Mucosa of descending colon (tissue), 3 donors: ENCODE measurements around the gene DSP. TPM values are rescaled to one million over a fixed set of nuclear protein-coding genes. Genes with fewer than 3 reads are reported as not detected.

Experiments used
- ATAC-seq: fragments of 200-7000 bp; cut with Tn5 transposase; one replicate; pipeline ENCODE4 v1.9.1; 2020; ENCODE audit warnings: mild to moderate bottlenecking, moderate library complexity
- DNase-seq, 3 donors: peaks; one replicate each; pipeline ENCODE4 v3.0.0-alpha.2; 2020
- H3K36me3 ChIP-seq: fragments of 200-600 bp; one replicate; pipeline ENCODE4 v1.8.0; 2021; ENCODE audit warnings: low read depth, mild to moderate bottlenecking
- H3K4me1 ChIP-seq: fragments of 200-600 bp; one replicate; pipeline ENCODE4 v1.8.0; 2021; ENCODE audit warnings: low read depth, mild to moderate bottlenecking
- H3K4me3 ChIP-seq: fragments of 200-600 bp; one replicate; pipeline ENCODE4 v1.8.0; 2021; ENCODE audit warnings: mild to moderate bottlenecking
- H3K9me3 ChIP-seq: fragments of 200-600 bp; one replicate; pipeline ENCODE4 v1.8.0; 2021; ENCODE audit warnings: mild to moderate bottlenecking
- intact Hi-C, 2 donors: fragments of 100-400 bp; cut with DNase I in 1 of 2; cut with micrococcal nuclease in 1 of 2; formaldehyde crosslinking; loops; one replicate each; pipeline versions ENCODE4 v1.11.0 to v1.11.1; 2022; cut with DNase I, micrococcal nuclease
- total RNA-seq, 3 donors: library from RNA; stranded (reverse); fragmentation: NEBNext Ultra II Directional in 2 of 3; extraction: Animal tissue kit (Norgen Biotek cat#: 25700) in 2 of 3; gene quantifications; one replicate each; pipeline versions ENCODE4 v1.2.1 to v1.2.4, GENCODE V29; 2021 to 2023
- TF ChIP-seq, protein P1 (sequence below): fragments of 200-600 bp; IDR thresholded peaks from one replicate; pipeline ENCODE4 v1.8.0; 2022; ENCODE audit warnings: antibody characterized with exemption, mild to moderate bottlenecking
- donor health status: DM: no; HTN: no; CAD: no; lungs with moderate emphysema.
- donor health status: DM: no; HTN: no; CAD: no.
- donor health status: DM: no; HTN: yes; CAD: no.

The DSP gene
- total RNA-seq, 3 donors from 2014 or later, result 85.2 to 265 (median 177) TPM

DNA sequence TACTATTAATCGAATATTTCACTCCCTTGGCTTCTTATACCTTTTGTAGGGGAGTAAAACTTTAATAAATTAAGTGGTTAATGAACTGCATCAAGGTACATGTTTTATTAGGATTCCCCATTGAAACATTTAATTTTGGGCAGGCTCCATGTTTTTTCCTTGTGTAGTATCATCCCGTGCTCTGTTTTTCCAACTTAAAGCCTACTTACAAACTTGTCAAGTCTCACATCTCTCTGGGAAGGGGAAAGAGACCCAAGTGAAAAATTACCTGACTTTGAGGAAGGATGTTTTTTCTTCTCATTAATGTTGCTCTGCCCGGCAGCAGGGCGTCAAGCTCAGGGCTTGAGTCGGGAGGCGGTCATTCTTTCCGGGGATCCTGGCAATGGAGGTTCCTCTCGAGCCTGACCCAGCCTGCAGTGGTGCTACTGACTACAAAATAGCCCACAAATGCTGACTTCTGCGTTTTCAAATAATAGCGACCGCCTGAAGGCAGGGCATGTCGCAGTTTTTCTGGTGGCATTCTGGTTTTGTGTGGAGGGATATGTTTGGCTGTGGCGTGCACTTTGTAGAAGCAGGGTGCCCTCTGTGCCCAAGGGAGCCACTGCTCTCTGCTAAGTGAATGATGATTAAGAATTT, 2.4 kb downstream of the DSP start:
- intact Hi-C loops, result no loop called here
- DNase-seq, result peak in 1 of 3 donors; percentile 45
- TF ChIP-seq, protein P1, sequence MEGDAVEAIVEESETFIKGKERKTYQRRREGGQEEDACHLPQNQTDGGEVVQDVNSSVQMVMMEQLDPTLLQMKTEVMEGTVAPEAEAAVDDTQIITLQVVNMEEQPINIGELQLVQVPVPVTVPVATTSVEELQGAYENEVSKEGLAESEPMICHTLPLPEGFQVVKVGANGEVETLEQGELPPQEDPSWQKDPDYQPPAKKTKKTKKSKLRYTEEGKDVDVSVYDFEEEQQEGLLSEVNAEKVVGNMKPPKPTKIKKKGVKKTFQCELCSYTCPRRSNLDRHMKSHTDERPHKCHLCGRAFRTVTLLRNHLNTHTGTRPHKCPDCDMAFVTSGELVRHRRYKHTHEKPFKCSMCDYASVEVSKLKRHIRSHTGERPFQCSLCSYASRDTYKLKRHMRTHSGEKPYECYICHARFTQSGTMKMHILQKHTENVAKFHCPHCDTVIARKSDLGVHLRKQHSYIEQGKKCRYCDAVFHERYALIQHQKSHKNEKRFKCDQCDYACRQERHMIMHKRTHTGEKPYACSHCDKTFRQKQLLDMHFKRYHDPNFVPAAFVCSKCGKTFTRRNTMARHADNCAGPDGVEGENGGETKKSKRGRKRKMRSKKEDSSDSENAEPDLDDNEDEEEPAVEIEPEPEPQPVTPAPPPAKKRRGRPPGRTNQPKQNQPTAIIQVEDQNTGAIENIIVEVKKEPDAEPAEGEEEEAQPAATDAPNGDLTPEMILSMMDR, result no peak
- H3K9me3 ChIP-seq, result no peaks in the 10 kb centered on the region
- H3K4me1 ChIP-seq, result peaks cover 15% of the 10 kb centered on the region
- no peaks in the 10 kb centered on the region for H3K36me3 ChIP-seq
- H3K4me3 ChIP-seq, result no peak overlapping the region
- no peak for ATAC-seq

DNA sequence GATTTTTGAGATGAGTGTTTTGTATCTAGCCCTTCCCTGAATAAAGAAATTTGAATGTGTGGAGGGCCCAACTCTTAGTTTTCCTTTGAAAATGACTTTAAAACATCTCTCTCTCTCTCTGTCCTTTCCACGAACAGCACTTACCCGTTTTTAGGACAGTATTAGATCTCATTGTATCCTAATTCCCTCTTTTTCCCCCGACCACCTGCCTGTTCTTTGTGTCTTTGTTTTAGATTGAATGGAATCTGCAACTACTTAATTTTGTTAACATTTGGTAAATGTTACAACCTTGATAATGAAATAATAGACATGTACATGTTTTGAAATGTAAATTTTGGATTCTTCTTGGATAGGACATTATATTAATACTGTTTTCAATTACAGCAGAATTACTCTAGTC, 3.1 kb downstream of the DSP start:
- TF ChIP-seq, protein P1, result no peak
- H3K4me1 ChIP-seq, result peaks cover 22% of the 10 kb centered on the region
- intact Hi-C loops, result no loop called here
- H3K4me3 ChIP-seq, result no peak overlapping the region
- H3K9me3 ChIP-seq, result no peaks in the 10 kb centered on the region
- no peak for ATAC-seq
- DNase-seq, result no peak
- H3K36me3 ChIP-seq, result no peaks in the 10 kb centered on the region

DNA sequence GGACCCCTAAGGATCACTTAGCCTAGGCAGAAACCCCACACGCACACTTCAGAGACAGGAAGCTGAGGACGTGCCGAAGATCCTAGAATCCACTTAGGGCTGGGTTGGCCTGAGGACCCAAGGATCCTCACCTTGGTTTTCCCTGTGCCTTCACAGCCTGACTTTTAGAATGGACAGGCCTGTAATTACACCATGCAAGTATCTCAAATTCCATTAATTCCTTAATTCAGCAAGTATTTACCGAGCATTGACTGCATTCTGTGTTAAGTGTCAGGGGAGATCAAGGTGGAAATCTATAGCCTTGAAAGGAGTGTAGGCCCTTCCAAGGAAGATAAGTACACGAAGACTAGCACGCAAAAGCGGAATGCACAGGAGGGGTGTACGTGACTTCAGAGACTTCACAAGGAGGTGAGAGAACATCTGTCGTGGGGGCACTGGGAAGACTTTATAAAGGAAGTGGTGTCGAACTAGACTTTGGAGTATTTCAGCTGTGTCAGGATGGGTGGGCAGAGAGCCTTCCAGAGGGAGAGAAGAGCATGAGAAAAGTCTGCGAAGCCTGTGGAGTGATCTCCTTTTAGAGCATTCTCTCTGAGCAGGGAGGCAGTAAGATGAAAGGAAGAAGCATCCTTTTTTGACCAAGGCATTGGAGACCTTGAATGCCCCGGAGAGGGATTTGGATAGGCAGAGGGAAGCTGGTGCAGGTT, 4.0 kb downstream of the DSP start:
- H3K9me3 ChIP-seq, result no peaks in the 10 kb centered on the region
- peaks cover 28% of the 10 kb centered on the region for H3K4me1 ChIP-seq
- H3K36me3 ChIP-seq, result no peaks in the 10 kb centered on the region
- TF ChIP-seq, protein P1, result no peak
- no peak for DNase-seq
- intact Hi-C loops, result no loop called here
- H3K4me3 ChIP-seq, result no peak overlapping the region
- ATAC-seq, result no peak

GRCh38 chr6:7546020-7546369, 4.5 kb downstream of the DSP start:
- intact Hi-C loops, result no loop called here

DNA sequence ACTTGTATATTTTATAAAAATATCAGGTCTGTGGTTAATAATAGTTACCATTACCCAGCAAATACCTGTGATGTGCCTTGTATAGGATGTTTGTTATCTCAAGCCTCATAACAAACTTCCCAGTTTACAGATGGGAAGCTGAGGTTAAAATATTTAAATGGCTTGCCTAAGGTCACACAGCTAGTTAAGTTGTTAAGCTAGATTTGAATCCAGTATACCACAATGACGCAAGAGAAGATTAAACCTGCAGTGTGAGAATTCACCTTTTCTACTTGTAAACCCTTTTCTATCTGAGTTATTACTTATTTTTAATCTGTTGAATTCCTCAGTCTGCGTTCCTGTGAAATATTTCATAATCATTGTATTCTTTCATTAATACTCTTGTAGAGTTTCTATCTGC, 4.9 kb downstream of the DSP start:
- peaks cover 28% of the 10 kb centered on the region for H3K4me1 ChIP-seq
- ATAC-seq (no peak), DNase-seq (no peak)
- TF ChIP-seq, protein P1, result no peak
- intact Hi-C loops, result no loop called here
- H3K4me3 ChIP-seq, result no peak overlapping the region
- H3K36me3 ChIP-seq, result no peaks in the 10 kb centered on the region
- no peaks in the 10 kb centered on the region for H3K9me3 ChIP-seq

More at GRCh38 chr6:7546020-7546369, 4.5 kb downstream of the DSP start:
- H3K36me3 ChIP-seq, result no peaks in the 10 kb centered on the region
- TF ChIP-seq, protein P1, result no peak
- peaks cover 28% of the 10 kb centered on the region for H3K4me1 ChIP-seq
- H3K9me3 ChIP-seq, result no peaks in the 10 kb centered on the region
- DNase-seq (no peak), ATAC-seq (no peak)
- H3K4me3 ChIP-seq, result no peak overlapping the region
